NCI-H2171 treated with DMSO at 0.1 percent for 48 hours (cell line): ENCODE measurements around the gene BIN1.
A peak's percentile ranks its signal among the peaks of the same experiment; 100 is the strongest.

Experiments
- DNase-seq: peaks from one replicate; lab custom pipeline; 2025; lab: John Stamatoyannopoulos, UW

Gene BIN1

GRCh38 chr2:127106991-127107621, at the start of gene BIN1:
TSS of gene BIN1 (minus strand) at chr2:127107154. CDS start at chr2:127106943, 211 bp downstream.
- DNase-seq, result peak; percentile 75

- DNase-seq, result no peak
Measured at GRCh38 chr2:127155947-127156346, 49.0 kb upstream of the BIN1 start.

GRCh38 chr2:127155028-127155581, 48.2 kb upstream of the BIN1 start:
- DNase-seq, result no peak

- DNase-seq, result no peak
Measured at GRCh38 chr2:127154396-127154795, 47.4 kb upstream of the BIN1 start.

- DNase-seq, result no peak
Measured at GRCh38 chr2:127153691-127154158, 46.8 kb upstream of the BIN1 start.

GRCh38 chr2:127150996-127151395, 44.0 kb upstream of the BIN1 start:
- DNase-seq, result no peak

GRCh38 chr2:127149384-127149783, 42.4 kb upstream of the BIN1 start:
- DNase-seq, result no peak

GRCh38 chr2:127146820-127147502, 40.0 kb upstream of the BIN1 start:
- no peak for DNase-seq

- no peak for DNase-seq
Measured at GRCh38 chr2:127146071-127146725, 39.2 kb upstream of the BIN1 start.

GRCh38 chr2:127145280-127145895, 38.4 kb upstream of the BIN1 start:
- no peak for DNase-seq

GRCh38 chr2:127143841-127144782, 37.2 kb upstream of the BIN1 start:
- DNase-seq, result no peak

- no peak for DNase-seq
Measured at GRCh38 chr2:127142663-127143630, 36.0 kb upstream of the BIN1 start.

GRCh38 chr2:127140538-127140937, 33.6 kb upstream of the BIN1 start:
- no peak for DNase-seq

- no peak for DNase-seq
Measured at GRCh38 chr2:127139766-127140165, 32.8 kb upstream of the BIN1 start.

- no peak for DNase-seq
Measured at GRCh38 chr2:127138281-127138680, 31.3 kb upstream of the BIN1 start.

- DNase-seq, result no peak
Measured at GRCh38 chr2:127137741-127138140, 30.8 kb upstream of the BIN1 start.

- DNase-seq, result no peak
Measured at GRCh38 chr2:127137225-127137624, 30.3 kb upstream of the BIN1 start.

GRCh38 chr2:127134833-127135830, 28.2 kb upstream of the BIN1 start:
- no peak for DNase-seq

- DNase-seq, result no peak
Measured at GRCh38 chr2:127134235-127134634, 27.3 kb upstream of the BIN1 start.
